GM23338 (cell line): ENCODE results near the gene LASP1NB.

ENCODE experiments used
- ATAC-seq: fragments of 200-7000 bp; cut with Tn5 transposase; 3 replicates; pipeline ENCODE4 v1.9.1; 2020
- DNase-seq: peaks from one replicate; pipeline ENCODE4 v3.0.0-alpha.2; 2015; ENCODE audit warnings: low spot score
- H2AFZ ChIP-seq: fragments of 200-600 bp; sonication (generic); 2 replicates; pipeline ENCODE4 v1.8.0; 2016; ENCODE audit warnings: antibody characterized with exemption, mild to moderate bottlenecking, moderate library complexity
- H3F3A ChIP-seq: fragments of 200-600 bp; sonication (generic); replicated peaks from 2 replicates; pipeline ENCODE4 v1.8.0; 2017; ENCODE audit warnings: antibody characterized with exemption, mixed run types, low read depth
- H3K27ac ChIP-seq: fragments of 200-600 bp; sonication (generic); 2 replicates; pipeline ENCODE4 v1.6.1; 2016; ENCODE audit warnings: low read depth
- H3K27me3 ChIP-seq: fragments of 200-600 bp; sonication (generic); 2 replicates; pipeline ENCODE4 v1.8.0; 2016; ENCODE audit warnings: mild to moderate bottlenecking, mixed run types, moderate library complexity; ENCODE audit not compliant: insufficient read depth
- H3K36me3 ChIP-seq: fragments of 200-600 bp; sonication (generic); 2 replicates; pipeline ENCODE4 v1.8.0; 2016; ENCODE audit warnings: mild to moderate bottlenecking; ENCODE audit not compliant: insufficient read depth
- H3K4me1 ChIP-seq: fragments of 200-600 bp; sonication (generic); 2 replicates; pipeline ENCODE4 v1.8.0; 2016; ENCODE audit warnings: mild to moderate bottlenecking, moderate library complexity; ENCODE audit not compliant: insufficient read depth
- H3K4me2 ChIP-seq: fragments of 200-600 bp; sonication (generic); 2 replicates; pipeline ENCODE4 v1.7.1; 2017; ENCODE audit warnings: mixed run types
- H3K4me3 ChIP-seq: fragments of 200-600 bp; sonication (generic); 2 replicates; pipeline ENCODE4 v1.6.1; 2016; ENCODE audit warnings: mixed run types
- H3K79me2 ChIP-seq: fragments of 200-600 bp; sonication (generic); replicated peaks from 2 replicates; pipeline ENCODE4 v1.8.0; 2017; ENCODE audit warnings: mild to moderate bottlenecking; ENCODE audit not compliant: insufficient read depth
- H3K9me2 ChIP-seq: fragments of 200-600 bp; sonication (generic); 2 replicates; pipeline ENCODE4 v1.8.0; 2017; ENCODE audit not compliant: insufficient read depth
- H4K20me1 ChIP-seq: fragments of 200-600 bp; sonication (generic); replicated peaks from 2 replicates; pipeline ENCODE4 v1.8.0; 2017; ENCODE audit warnings: mild to moderate bottlenecking; ENCODE audit not compliant: insufficient read depth
- H3K27ac Mint-ChIP-seq: 2 replicates; pipeline ENCODE4 v1.8.0; 2020; ENCODE audit warnings: inconsistent platforms, mild to moderate bottlenecking, moderate library complexity, mixed read lengths
- H3K27me3 Mint-ChIP-seq: 3 replicates; pipeline ENCODE4 v1.8.0; 2022; ENCODE audit warnings: low read depth, mild to moderate bottlenecking, moderate library complexity, mixed read lengths, inconsistent platforms; ENCODE audit not compliant: insufficient read depth, poor library complexity
- H3K36me3 Mint-ChIP-seq: 3 replicates; pipeline ENCODE4 v1.8.0; 2021; ENCODE audit warnings: low read depth, mild to moderate bottlenecking, inconsistent platforms, moderate library complexity, mixed read lengths
- H3K4me1 Mint-ChIP-seq: 3 replicates; pipeline ENCODE4 v1.8.0; 2020; ENCODE audit warnings: mild to moderate bottlenecking, inconsistent platforms, mixed read lengths
- H3K4me3 Mint-ChIP-seq: 3 replicates; pipeline ENCODE4 v1.8.0; 2021; ENCODE audit warnings: moderate library complexity, mild to moderate bottlenecking, inconsistent platforms, mixed read lengths
- H3K9me3 Mint-ChIP-seq: 3 replicates; pipeline ENCODE4 v1.8.0; 2020; ENCODE audit warnings: moderate library complexity, mild to moderate bottlenecking, inconsistent platforms, mixed read lengths
- CREB1 ChIP-seq: fragments of 250-450 bp; sonication (Bioruptor Pico); IDR thresholded peaks from 2 replicates; pipeline ENCODE4 v1.5.0; 2020; ENCODE audit warnings: low read depth, mild to moderate bottlenecking, moderate library complexity
- EZH2 ChIP-seq: fragments of 200-600 bp; sonication (generic); IDR thresholded peaks from one replicate; pipeline ENCODE4 v1.8.0; 2017; ENCODE audit warnings: antibody characterized with exemption, mild to moderate bottlenecking, low read depth; ENCODE audit not compliant: unreplicated experiment
- EZH2phosphoT487 ChIP-seq: fragments of 200-600 bp; sonication (generic); IDR thresholded peaks from one replicate; pipeline ENCODE4 v1.8.1; 2018; ENCODE audit warnings: antibody characterized with exemption; ENCODE audit not compliant: unreplicated experiment
- JUNB ChIP-seq: IDR thresholded peaks from one replicate; pipeline ENCODE4 v1.6.1; 2016; ENCODE audit warnings: antibody characterized with exemption; ENCODE audit not compliant: unreplicated experiment
- NANOG ChIP-seq: IDR thresholded peaks from 2 replicates; pipeline ENCODE4 v1.6.1; 2016; ENCODE audit warnings: antibody characterized with exemption, borderline replicate concordance
- POLR2AphosphoS5 ChIP-seq: IDR thresholded peaks from 2 replicates; pipeline ENCODE4 v1.6.1; 2016; ENCODE audit warnings: antibody characterized with exemption, low read depth
- STAT1 ChIP-seq: IDR thresholded peaks from one replicate; pipeline ENCODE4 v1.6.1; 2016; ENCODE audit warnings: antibody characterized with exemption; ENCODE audit not compliant: unreplicated experiment
- ZNF114 ChIP-seq: fragments of 250-450 bp; sonication (Bioruptor Pico); IDR thresholded peaks from 2 replicates; pipeline ENCODE4 v1.5.0; 2020; ENCODE audit warnings: mild to moderate bottlenecking, moderate library complexity
- ZNF331 ChIP-seq: fragments of 250-450 bp; sonication (Bioruptor Pico); IDR thresholded peaks from 2 replicates; pipeline ENCODE4 v1.5.0; 2020; ENCODE audit warnings: low read depth, mild to moderate bottlenecking, moderate library complexity
- TF ChIP-seq, protein P1 (sequence below), 2 experiments: fragments of 200-600 bp in 1 of 2; sonication (generic) in 1 of 2; conservative IDR thresholded peaks; 2 replicates each; pipeline versions ENCODE4 v1.5.1 to v1.6.1; 2016 to 2017; ENCODE audit warnings: antibody characterized with exemption in 2 of 2, low read depth in 2 of 2, mild to moderate bottlenecking in 2 of 2, moderate library complexity in 1 of 2
- TF ChIP-seq, protein P2 (sequence below): IDR thresholded peaks from 2 replicates; pipeline ENCODE4 v1.6.1; 2016; ENCODE audit warnings: antibody characterized with exemption
- TF ChIP-seq, protein P3 (sequence below): fragments of 250-450 bp; sonication (Bioruptor Pico); IDR thresholded peaks from 2 replicates; pipeline ENCODE4 v1.5.0; 2020; ENCODE audit warnings: mild to moderate bottlenecking, moderate library complexity
- TF ChIP-seq, protein P4 (sequence below): IDR thresholded peaks from one replicate; pipeline ENCODE4 v1.6.1; 2018; ENCODE audit warnings: antibody characterized with exemption; ENCODE audit not compliant: unreplicated experiment

Gene LASP1NB

DNA sequence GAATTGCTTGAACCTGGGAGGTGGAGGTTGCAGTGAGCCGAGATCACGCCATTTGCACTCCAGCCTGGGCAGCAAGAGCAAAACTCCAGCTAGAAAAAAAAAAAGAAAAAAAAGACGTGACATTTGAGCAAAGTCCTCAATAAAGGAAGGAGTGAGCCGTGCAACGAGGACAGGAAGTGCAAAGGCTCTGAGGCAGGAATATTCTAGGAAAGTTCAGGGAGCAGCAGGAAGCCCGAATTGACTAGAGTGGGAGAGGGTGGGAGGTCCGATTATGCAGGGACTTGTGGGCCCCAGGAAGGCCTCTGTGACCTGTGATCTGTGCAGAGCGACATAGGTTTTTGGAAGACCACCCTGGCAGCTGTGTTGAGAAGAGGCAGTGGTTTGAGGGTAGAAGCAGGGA, 8.6 kb upstream of the LASP1NB start:
- Histone ChIP-seq H3F3A (0 out of 2 replicates have a peak, but pooled peaks cover 15% of the 10 kb centered on the region), H3K9me2 (no peaks in the 10 kb centered on the region), H2AFZ (no peak overlapping the region)

More for the DNA sequence above, 8.6 kb upstream of the LASP1NB start:
- Histone ChIP-seq H3K27ac (peak overlapping the region; percentile 86; the same call in 1 of the 2 replicates), H3K27me3 (no peaks in the 10 kb centered on the region), H3K36me3 (no peaks in the 10 kb centered on the region; the same call in 1 of the 2 replicates), H3K79me2 (0 out of 2 replicates have a peak, but pooled peaks cover 1% of the 10 kb centered on the region), H3K4me3 (no peak overlapping the region), H4K20me1 (peaks cover 8% of the 10 kb centered on the region), H3K4me1 (no peaks in the 10 kb centered on the region; the same call in 1 of the 2 replicates), H3K4me2 (no peak overlapping the region)
- no peak for TF ChIP-seq STAT1
- TF ChIP-seq, protein P1, sequence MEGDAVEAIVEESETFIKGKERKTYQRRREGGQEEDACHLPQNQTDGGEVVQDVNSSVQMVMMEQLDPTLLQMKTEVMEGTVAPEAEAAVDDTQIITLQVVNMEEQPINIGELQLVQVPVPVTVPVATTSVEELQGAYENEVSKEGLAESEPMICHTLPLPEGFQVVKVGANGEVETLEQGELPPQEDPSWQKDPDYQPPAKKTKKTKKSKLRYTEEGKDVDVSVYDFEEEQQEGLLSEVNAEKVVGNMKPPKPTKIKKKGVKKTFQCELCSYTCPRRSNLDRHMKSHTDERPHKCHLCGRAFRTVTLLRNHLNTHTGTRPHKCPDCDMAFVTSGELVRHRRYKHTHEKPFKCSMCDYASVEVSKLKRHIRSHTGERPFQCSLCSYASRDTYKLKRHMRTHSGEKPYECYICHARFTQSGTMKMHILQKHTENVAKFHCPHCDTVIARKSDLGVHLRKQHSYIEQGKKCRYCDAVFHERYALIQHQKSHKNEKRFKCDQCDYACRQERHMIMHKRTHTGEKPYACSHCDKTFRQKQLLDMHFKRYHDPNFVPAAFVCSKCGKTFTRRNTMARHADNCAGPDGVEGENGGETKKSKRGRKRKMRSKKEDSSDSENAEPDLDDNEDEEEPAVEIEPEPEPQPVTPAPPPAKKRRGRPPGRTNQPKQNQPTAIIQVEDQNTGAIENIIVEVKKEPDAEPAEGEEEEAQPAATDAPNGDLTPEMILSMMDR (conservative IDR thresholded peaks at IDR 0.05; ENCODE audit: low read depth in 2 of 2) = no peak
- TF ChIP-seq, protein P2, sequence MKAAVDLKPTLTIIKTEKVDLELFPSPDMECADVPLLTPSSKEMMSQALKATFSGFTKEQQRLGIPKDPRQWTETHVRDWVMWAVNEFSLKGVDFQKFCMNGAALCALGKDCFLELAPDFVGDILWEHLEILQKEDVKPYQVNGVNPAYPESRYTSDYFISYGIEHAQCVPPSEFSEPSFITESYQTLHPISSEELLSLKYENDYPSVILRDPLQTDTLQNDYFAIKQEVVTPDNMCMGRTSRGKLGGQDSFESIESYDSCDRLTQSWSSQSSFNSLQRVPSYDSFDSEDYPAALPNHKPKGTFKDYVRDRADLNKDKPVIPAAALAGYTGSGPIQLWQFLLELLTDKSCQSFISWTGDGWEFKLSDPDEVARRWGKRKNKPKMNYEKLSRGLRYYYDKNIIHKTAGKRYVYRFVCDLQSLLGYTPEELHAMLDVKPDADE = no peak
- TF ChIP-seq POLR2AphosphoS5 = no peak
- TF ChIP-seq NANOG = no peak
- no peak for TF ChIP-seq ZNF114 (CRISPR knock-in tag)
- TF ChIP-seq, protein P3, sequence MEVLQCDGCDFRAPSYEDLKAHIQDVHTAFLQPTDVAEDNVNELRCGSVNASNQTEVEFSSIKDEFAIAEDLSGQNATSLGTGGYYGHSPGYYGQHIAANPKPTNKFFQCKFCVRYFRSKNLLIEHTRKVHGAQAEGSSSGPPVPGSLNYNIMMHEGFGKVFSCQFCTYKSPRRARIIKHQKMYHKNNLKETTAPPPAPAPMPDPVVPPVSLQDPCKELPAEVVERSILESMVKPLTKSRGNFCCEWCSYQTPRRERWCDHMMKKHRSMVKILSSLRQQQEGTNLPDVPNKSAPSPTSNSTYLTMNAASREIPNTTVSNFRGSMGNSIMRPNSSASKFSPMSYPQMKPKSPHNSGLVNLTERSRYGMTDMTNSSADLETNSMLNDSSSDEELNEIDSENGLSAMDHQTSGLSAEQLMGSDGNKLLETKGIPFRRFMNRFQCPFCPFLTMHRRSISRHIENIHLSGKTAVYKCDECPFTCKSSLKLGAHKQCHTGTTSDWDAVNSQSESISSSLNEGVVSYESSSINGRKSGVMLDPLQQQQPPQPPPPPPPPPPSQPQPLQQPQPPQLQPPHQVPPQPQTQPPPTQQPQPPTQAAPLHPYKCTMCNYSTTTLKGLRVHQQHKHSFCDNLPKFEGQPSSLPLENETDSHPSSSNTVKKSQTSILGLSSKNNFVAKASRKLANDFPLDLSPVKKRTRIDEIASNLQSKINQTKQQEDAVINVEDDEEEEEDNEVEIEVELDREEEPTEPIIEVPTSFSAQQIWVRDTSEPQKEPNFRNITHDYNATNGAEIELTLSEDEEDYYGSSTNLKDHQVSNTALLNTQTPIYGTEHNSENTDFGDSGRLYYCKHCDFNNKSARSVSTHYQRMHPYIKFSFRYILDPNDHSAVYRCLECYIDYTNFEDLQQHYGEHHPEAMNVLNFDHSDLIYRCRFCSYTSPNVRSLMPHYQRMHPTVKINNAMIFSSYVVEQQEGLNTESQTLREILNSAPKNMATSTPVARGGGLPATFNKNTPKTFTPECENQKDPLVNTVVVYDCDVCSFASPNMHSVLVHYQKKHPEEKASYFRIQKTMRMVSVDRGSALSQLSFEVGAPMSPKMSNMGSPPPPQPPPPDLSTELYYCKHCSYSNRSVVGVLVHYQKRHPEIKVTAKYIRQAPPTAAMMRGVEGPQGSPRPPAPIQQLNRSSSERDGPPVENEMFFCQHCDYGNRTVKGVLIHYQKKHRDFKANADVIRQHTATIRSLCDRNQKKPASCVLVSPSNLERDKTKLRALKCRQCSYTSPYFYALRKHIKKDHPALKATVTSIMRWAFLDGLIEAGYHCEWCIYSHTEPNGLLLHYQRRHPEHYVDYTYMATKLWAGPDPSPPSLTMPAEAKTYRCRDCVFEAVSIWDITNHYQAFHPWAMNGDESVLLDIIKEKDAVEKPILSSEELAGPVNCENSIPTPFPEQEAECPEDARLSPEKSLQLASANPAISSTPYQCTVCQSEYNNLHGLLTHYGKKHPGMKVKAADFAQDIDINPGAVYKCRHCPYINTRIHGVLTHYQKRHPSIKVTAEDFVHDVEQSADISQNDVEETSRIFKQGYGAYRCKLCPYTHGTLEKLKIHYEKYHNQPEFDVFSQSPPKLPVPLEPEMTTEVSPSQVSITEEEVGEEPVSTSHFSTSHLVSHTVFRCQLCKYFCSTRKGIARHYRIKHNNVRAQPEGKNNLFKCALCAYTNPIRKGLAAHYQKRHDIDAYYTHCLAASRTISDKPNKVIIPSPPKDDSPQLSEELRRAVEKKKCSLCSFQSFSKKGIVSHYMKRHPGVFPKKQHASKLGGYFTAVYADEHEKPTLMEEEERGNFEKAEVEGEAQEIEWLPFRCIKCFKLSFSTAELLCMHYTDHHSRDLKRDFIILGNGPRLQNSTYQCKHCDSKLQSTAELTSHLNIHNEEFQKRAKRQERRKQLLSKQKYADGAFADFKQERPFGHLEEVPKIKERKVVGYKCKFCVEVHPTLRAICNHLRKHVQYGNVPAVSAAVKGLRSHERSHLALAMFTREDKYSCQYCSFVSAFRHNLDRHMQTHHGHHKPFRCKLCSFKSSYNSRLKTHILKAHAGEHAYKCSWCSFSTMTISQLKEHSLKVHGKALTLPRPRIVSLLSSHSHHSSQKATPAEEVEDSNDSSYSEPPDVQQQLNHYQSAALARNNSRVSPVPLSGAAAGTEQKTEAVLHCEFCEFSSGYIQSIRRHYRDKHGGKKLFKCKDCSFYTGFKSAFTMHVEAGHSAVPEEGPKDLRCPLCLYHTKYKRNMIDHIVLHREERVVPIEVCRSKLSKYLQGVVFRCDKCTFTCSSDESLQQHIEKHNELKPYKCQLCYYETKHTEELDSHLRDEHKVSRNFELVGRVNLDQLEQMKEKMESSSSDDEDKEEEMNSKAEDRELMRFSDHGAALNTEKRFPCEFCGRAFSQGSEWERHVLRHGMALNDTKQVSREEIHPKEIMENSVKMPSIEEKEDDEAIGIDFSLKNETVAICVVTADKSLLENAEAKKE (CRISPR knock-in tag) = no peak
- no peak for TF ChIP-seq CREB1 (CRISPR knock-in tag)
- no peak for TF ChIP-seq EZH2
- TF ChIP-seq ZNF331 (CRISPR knock-in tag) = no peak
- TF ChIP-seq EZH2phosphoT487 = no peak
- no peak for TF ChIP-seq JUNB
- TF ChIP-seq, protein P4, sequence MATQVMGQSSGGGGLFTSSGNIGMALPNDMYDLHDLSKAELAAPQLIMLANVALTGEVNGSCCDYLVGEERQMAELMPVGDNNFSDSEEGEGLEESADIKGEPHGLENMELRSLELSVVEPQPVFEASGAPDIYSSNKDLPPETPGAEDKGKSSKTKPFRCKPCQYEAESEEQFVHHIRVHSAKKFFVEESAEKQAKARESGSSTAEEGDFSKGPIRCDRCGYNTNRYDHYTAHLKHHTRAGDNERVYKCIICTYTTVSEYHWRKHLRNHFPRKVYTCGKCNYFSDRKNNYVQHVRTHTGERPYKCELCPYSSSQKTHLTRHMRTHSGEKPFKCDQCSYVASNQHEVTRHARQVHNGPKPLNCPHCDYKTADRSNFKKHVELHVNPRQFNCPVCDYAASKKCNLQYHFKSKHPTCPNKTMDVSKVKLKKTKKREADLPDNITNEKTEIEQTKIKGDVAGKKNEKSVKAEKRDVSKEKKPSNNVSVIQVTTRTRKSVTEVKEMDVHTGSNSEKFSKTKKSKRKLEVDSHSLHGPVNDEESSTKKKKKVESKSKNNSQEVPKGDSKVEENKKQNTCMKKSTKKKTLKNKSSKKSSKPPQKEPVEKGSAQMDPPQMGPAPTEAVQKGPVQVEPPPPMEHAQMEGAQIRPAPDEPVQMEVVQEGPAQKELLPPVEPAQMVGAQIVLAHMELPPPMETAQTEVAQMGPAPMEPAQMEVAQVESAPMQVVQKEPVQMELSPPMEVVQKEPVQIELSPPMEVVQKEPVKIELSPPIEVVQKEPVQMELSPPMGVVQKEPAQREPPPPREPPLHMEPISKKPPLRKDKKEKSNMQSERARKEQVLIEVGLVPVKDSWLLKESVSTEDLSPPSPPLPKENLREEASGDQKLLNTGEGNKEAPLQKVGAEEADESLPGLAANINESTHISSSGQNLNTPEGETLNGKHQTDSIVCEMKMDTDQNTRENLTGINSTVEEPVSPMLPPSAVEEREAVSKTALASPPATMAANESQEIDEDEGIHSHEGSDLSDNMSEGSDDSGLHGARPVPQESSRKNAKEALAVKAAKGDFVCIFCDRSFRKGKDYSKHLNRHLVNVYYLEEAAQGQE = no peak
- H3K4me3 Mint-ChIP-seq = no peak overlapping the region
- H3K27ac Mint-ChIP-seq = peak overlapping the region; percentile 56
- peaks cover 11% of the 10 kb centered on the region for H3K27me3 Mint-ChIP-seq
- no peaks in the 10 kb centered on the region for H3K9me3 Mint-ChIP-seq
- ATAC-seq = no peak
- peaks cover 9% of the 10 kb centered on the region for H3K4me1 Mint-ChIP-seq
- H3K36me3 Mint-ChIP-seq = peaks cover 47% of the 10 kb centered on the region
- no peak for DNase-seq
